DND-41 (cell line): ENCODE results near the gene GALM.

Experiments
- ATAC-seq: fragments of 200-7000 bp; cut with Tn5 transposase; 3 replicates; pipeline ENCODE4 v1.9.1; 2021; ENCODE audit warnings: low read depth; ENCODE audit not compliant: insufficient read depth
- DNase-seq: peaks from one replicate; pipeline ENCODE4 v3.0.0-alpha.2; 2020
- H2AFZ ChIP-seq: 2 replicates; pipeline ENCODE4 v1.6.0; 2012; ENCODE audit warnings: low read depth, low read length
- H3K27ac ChIP-seq: 2 replicates; pipeline ENCODE4 v1.5.1; 2012; ENCODE audit warnings: low read length, inconsistent platforms
- H3K27me3 ChIP-seq: fragments of 200-600 bp; sonication (generic); 2 replicates; pipeline ENCODE4 v1.6.0; 2012; ENCODE audit warnings: low read length, mild to moderate bottlenecking, inconsistent platforms; ENCODE audit not compliant: insufficient read depth, poor library complexity
- H3K36me3 ChIP-seq: 2 replicates; pipeline ENCODE4 v1.5.1; 2012; ENCODE audit warnings: low read length, inconsistent platforms; ENCODE audit not compliant: insufficient read depth
- H3K4me1 ChIP-seq: 2 replicates; pipeline ENCODE4 v1.5.1; 2012; ENCODE audit warnings: mild to moderate bottlenecking, low read length; ENCODE audit not compliant: insufficient read depth
- H3K4me2 ChIP-seq: 2 replicates; pipeline ENCODE4 v1.6.0; 2012; ENCODE audit warnings: mild to moderate bottlenecking, moderate library complexity, low read length, inconsistent platforms; ENCODE audit not compliant: insufficient read depth
- H3K4me3 ChIP-seq, 2 experiments: fragments of 200-600 bp in 1 of 2; shearing (Covaris generic) in 1 of 2; 2 replicates each; pipeline ENCODE4 v1.5.1; 2012 to 2016; ENCODE audit warnings: inconsistent platforms in 2 of 2, low read length in 2 of 2, mild to moderate bottlenecking in 2 of 2, low read depth in 1 of 2, moderate library complexity in 1 of 2
- H3K79me2 ChIP-seq: 2 replicates; pipeline ENCODE4 v1.6.0; 2012; ENCODE audit warnings: low read length, inconsistent platforms; ENCODE audit not compliant: insufficient read depth
- H3K9ac ChIP-seq: 2 replicates; pipeline ENCODE4 v1.6.0; 2012; ENCODE audit warnings: low read depth, mild to moderate bottlenecking, inconsistent platforms, low read length, moderate library complexity
- H3K9me3 ChIP-seq: 2 replicates; pipeline ENCODE4 v1.5.1; 2012; ENCODE audit warnings: low read length, moderate library complexity, mild to moderate bottlenecking, inconsistent platforms; ENCODE audit not compliant: insufficient read depth, severe bottlenecking
- H4K20me1 ChIP-seq: 2 replicates; pipeline ENCODE4 v1.6.0; 2012; ENCODE audit warnings: low read length; ENCODE audit not compliant: insufficient read depth
- EZH2 ChIP-seq: IDR thresholded peaks from 3 replicates; pipeline ENCODE4 v1.6.1; 2012; ENCODE audit warnings: borderline replicate concordance, low read depth, mild to moderate bottlenecking, moderate library complexity, low read length, inconsistent platforms; ENCODE audit not compliant: severe bottlenecking
- TF ChIP-seq, protein P1 (sequence below): IDR thresholded peaks from 2 replicates; pipeline ENCODE4 v1.5.1; 2012; ENCODE audit warnings: borderline replicate concordance, low read length, moderate library complexity, mild to moderate bottlenecking; ENCODE audit not compliant: poor library complexity, severe bottlenecking; ENCODE audit errors: extremely low read depth

The GALM gene

GRCh38 chr2:38697116-38697840 lies 31.4 kb downstream of the GALM start:
- no peak for ATAC-seq

GRCh38 chr2:38698467-38699003 lies 32.6 kb downstream of the GALM start:
- Histone ChIP-seq H3K9me3 (no peaks in the 10 kb centered on the region), H3K4me1 (no peaks in the 10 kb centered on the region), H2AFZ (no peak overlapping the region), H3K4me3 (no peak overlapping the region), H3K27ac (no peak overlapping the region), H4K20me1 (no peaks in the 10 kb centered on the region), H3K9ac (no peak overlapping the region), H3K27me3 (no peaks in the 10 kb centered on the region), H3K36me3 (no peaks in the 10 kb centered on the region), H3K79me2 (no peaks in the 10 kb centered on the region), H3K4me2 (no peak overlapping the region)
- ATAC-seq (no peak), DNase-seq (no peak)
- no peak for TF ChIP-seq EZH2
- TF ChIP-seq, protein P1, sequence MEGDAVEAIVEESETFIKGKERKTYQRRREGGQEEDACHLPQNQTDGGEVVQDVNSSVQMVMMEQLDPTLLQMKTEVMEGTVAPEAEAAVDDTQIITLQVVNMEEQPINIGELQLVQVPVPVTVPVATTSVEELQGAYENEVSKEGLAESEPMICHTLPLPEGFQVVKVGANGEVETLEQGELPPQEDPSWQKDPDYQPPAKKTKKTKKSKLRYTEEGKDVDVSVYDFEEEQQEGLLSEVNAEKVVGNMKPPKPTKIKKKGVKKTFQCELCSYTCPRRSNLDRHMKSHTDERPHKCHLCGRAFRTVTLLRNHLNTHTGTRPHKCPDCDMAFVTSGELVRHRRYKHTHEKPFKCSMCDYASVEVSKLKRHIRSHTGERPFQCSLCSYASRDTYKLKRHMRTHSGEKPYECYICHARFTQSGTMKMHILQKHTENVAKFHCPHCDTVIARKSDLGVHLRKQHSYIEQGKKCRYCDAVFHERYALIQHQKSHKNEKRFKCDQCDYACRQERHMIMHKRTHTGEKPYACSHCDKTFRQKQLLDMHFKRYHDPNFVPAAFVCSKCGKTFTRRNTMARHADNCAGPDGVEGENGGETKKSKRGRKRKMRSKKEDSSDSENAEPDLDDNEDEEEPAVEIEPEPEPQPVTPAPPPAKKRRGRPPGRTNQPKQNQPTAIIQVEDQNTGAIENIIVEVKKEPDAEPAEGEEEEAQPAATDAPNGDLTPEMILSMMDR: no peak

More at GRCh38 chr2:38697116-38697840, 31.4 kb downstream of the GALM start:
- Histone ChIP-seq H3K79me2 (no peaks in the 10 kb centered on the region), H2AFZ (no peak overlapping the region), H3K4me1 (no peaks in the 10 kb centered on the region), H3K27ac (no peak overlapping the region), H4K20me1 (no peaks in the 10 kb centered on the region), H3K9me3 (no peaks in the 10 kb centered on the region), H3K9ac (no peak overlapping the region), H3K27me3 (no peaks in the 10 kb centered on the region), H3K4me3 (no peak overlapping the region), H3K36me3 (no peaks in the 10 kb centered on the region), H3K4me2 (no peak overlapping the region)
- no peak for TF ChIP-seq EZH2
- TF ChIP-seq, protein P1: no peak
- DNase-seq: no peak

- Histone ChIP-seq H3K4me1 (no peaks in the 10 kb centered on the region), H3K4me2 (no peak overlapping the region), H2AFZ (no peak overlapping the region), H3K4me3 (no peak overlapping the region), H3K27ac (no peak overlapping the region), H4K20me1 (no peaks in the 10 kb centered on the region), H3K27me3 (no peaks in the 10 kb centered on the region), H3K79me2 (no peaks in the 10 kb centered on the region), H3K9me3 (no peaks in the 10 kb centered on the region), H3K36me3 (no peaks in the 10 kb centered on the region), H3K9ac (no peak overlapping the region)
- DNase-seq: no peak
- TF ChIP-seq, protein P1: no peak
- TF ChIP-seq EZH2: no peak
- no peak for ATAC-seq
Observed at GRCh38 chr2:38700113-38700785, 34.3 kb downstream of the GALM start.
